Measurements from ENCODE around the gene CITED2.

The CITED2 gene

GRCh38 chr6:139344186-139344963, 30.1 kb downstream of the CITED2 start:
- Histone ChIP-seq H2AK5ac (ENCODE audit: low read length, severe bottlenecking) (no peak overlapping the region), H3K18ac (ENCODE audit: low read depth in 1 of 2, low read length in 2 of 2) (no peak overlapping the region), H4K91ac (ENCODE audit: low read length) (no peak overlapping the region), H3K36me3 (ENCODE audit: control insufficient read depth in 1 of 2, insufficient read depth in 2 of 2, low read depth in 1 of 2, low read length in 2 of 2) (no peaks in the 10 kb centered on the region), H3K4me3 (ENCODE audit: insufficient read depth in 1 of 2, low read depth in 1 of 2, low read length in 2 of 2) (no peak overlapping the region), H3K27ac (ENCODE audit: low read length, poor library complexity, severe bottlenecking) (no peak overlapping the region), H3K4ac (ENCODE audit: low read depth in 1 of 2, low read length in 2 of 2) (no peak overlapping the region), H3K23ac (ENCODE audit: low read length in 2 of 2) (no peak overlapping the region), H2BK120ac (ENCODE audit: low read depth, low read length) (no peak overlapping the region), H2AFZ (ENCODE audit: low read depth, low read length) (no peak overlapping the region), H3K27me3 (ENCODE audit: control insufficient read depth in 1 of 2, insufficient read depth in 1 of 2, low read length in 2 of 2) (no peaks in the 10 kb centered on the region), H3K14ac (ENCODE audit: low read length in 2 of 2) (peak overlapping the region in 1 of 2 experiments; percentile 68), H3K9me3 (ENCODE audit: control insufficient read depth, low read length) (no peaks in the 10 kb centered on the region), H3K9ac (ENCODE audit: low read length) (no peak overlapping the region), H2BK15ac (ENCODE audit: low read depth, poor library complexity, severe bottlenecking) (no peak overlapping the region), H4K8ac (ENCODE audit: low read length) (no peak overlapping the region), H3K79me1 (replicated peaks; ENCODE audit: low read length, poor library complexity, severe bottlenecking) (no peaks in the 10 kb centered on the region), H3K4me2 (ENCODE audit: low read length, poor library complexity, severe bottlenecking) (no peak overlapping the region), H2BK5ac (ENCODE audit: low read depth, low read length, poor library complexity, severe bottlenecking) (no peak overlapping the region), H3K4me1 (ENCODE audit: control insufficient read depth, insufficient read depth, low read depth, low read length) (no peaks in the 10 kb centered on the region), H2BK12ac (ENCODE audit: low read length in 2 of 2) (no peak overlapping the region)
- DNase-seq, result no peak
- WGBS, result 82% methylated on average over 4 of the region's 4 CpGs

DNA sequence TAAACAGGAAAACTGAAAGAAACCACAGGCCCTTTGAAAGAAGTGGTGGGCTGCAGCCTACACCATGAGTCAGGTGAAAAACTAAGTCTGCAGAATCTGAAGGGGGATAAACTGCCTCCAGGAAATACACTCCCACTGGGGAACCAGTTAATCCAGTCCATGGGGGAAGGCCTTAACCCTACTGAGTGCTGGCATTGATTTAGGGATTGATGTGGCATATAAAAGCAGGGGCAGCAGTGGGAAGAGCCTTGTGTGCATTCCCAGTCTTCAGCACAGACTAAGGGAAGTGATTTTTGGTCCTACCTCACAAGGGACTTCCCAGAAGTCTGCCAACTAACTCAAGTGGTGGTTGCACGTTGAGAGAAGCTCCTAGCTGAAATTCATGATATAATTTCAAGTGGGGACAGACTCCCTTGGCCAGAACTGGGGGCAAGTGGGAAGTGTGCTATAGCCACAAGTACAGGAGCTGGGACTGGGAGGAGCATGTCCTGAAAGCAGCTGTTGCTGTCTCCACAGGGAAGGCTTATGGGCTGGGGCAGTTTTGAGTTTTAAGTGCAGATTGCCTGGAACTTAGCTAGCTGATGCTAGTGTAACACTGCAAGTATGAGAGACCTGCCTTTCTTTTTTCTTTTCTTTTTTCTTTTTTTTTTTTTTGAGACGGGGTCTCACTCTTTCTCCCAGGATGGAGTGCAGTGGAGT, 31.2 kb downstream of the CITED2 start:
- no peak overlapping the region for H2BK5ac ChIP-seq (ENCODE audit: low read depth, low read length, poor library complexity, severe bottlenecking)
- no peaks in the 10 kb centered on the region for H3K79me1 ChIP-seq (replicated peaks; ENCODE audit: low read length, poor library complexity, severe bottlenecking)
- no peak overlapping the region for H2BK120ac ChIP-seq (ENCODE audit: low read depth, low read length)
- no peak overlapping the region for H3K4me2 ChIP-seq (ENCODE audit: low read length, poor library complexity, severe bottlenecking)
- no peaks in the 10 kb centered on the region for H3K36me3 ChIP-seq (ENCODE audit: control insufficient read depth in 1 of 2, insufficient read depth in 2 of 2, low read depth in 1 of 2, low read length in 2 of 2)
- no peak overlapping the region for H4K8ac ChIP-seq (ENCODE audit: low read length)
- H3K18ac ChIP-seq (ENCODE audit: low read depth in 1 of 2, low read length in 2 of 2), result no peak overlapping the region
- H2BK12ac ChIP-seq (ENCODE audit: low read length in 2 of 2), result no peak overlapping the region
- no peaks in the 10 kb centered on the region for H3K27me3 ChIP-seq (ENCODE audit: control insufficient read depth in 1 of 2, insufficient read depth in 1 of 2, low read length in 2 of 2)
- H2AFZ ChIP-seq (ENCODE audit: low read depth, low read length), result no peak overlapping the region
- H3K4me3 ChIP-seq (ENCODE audit: insufficient read depth in 1 of 2, low read depth in 1 of 2, low read length in 2 of 2), result no peak overlapping the region
- no peak overlapping the region for H3K27ac ChIP-seq (ENCODE audit: low read length, poor library complexity, severe bottlenecking)
- no peak for DNase-seq
- WGBS, result 72% methylated on average over 1 of the region's 2 CpGs
- H3K4me1 ChIP-seq (ENCODE audit: control insufficient read depth, insufficient read depth, low read depth, low read length), result no peaks in the 10 kb centered on the region
- H2BK15ac ChIP-seq (ENCODE audit: low read depth, poor library complexity, severe bottlenecking), result no peak overlapping the region
- no peak overlapping the region for H3K4ac ChIP-seq (ENCODE audit: low read depth in 1 of 2, low read length in 2 of 2)
- no peak overlapping the region for H3K23ac ChIP-seq (ENCODE audit: low read length in 2 of 2)
- H3K9ac ChIP-seq (ENCODE audit: low read length), result no peak overlapping the region
- no peak overlapping the region for H2AK5ac ChIP-seq (ENCODE audit: low read length, severe bottlenecking)
- no peaks in the 10 kb centered on the region for H3K9me3 ChIP-seq (ENCODE audit: control insufficient read depth, low read length)
- no peak overlapping the region for H3K14ac ChIP-seq (ENCODE audit: low read length in 2 of 2)
- H4K91ac ChIP-seq (ENCODE audit: low read length), result no peak overlapping the region

DNA sequence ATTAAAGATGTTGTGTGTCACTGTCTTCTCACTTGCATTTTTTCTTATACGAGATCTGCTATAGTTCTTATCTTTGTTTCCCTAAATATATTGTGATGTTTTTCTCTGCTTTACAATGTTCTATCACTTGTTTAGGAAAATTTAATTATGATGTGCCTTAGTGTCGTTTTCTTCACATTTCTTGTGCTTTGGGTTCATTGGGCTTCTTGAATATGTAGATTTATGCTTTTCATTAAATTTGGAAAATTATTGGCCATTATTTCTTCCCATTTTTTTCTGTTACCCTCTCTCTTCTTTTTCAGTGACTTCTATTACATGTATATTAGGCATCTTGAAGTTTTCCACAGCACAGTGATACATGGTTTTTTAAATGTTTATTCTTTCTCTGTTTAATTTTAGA, 33.4 kb downstream of the CITED2 start:
- no CpG with 5 or more reads among the region's 2 CpGs for WGBS
- Histone ChIP-seq H2BK120ac (ENCODE audit: low read depth, low read length) (no peak overlapping the region), H2BK15ac (ENCODE audit: low read depth, poor library complexity, severe bottlenecking) (no peak overlapping the region), H3K4me2 (ENCODE audit: low read length, poor library complexity, severe bottlenecking) (no peak overlapping the region), H2BK12ac (ENCODE audit: low read length in 2 of 2) (no peak overlapping the region), H2AK5ac (ENCODE audit: low read length, severe bottlenecking) (no peak overlapping the region), H3K9me3 (ENCODE audit: control insufficient read depth, low read length) (no peaks in the 10 kb centered on the region), H3K27ac (ENCODE audit: low read length, poor library complexity, severe bottlenecking) (no peak overlapping the region), H3K18ac (ENCODE audit: low read depth in 1 of 2, low read length in 2 of 2) (no peak overlapping the region), H2AFZ (ENCODE audit: low read depth, low read length) (no peak overlapping the region), H3K4ac (ENCODE audit: low read depth in 1 of 2, low read length in 2 of 2) (no peak overlapping the region), H3K23ac (ENCODE audit: low read length in 2 of 2) (no peak overlapping the region), H3K79me1 (replicated peaks; ENCODE audit: low read length, poor library complexity, severe bottlenecking) (no peaks in the 10 kb centered on the region), H3K4me1 (ENCODE audit: control insufficient read depth, insufficient read depth, low read depth, low read length) (no peaks in the 10 kb centered on the region), H3K9ac (ENCODE audit: low read length) (no peak overlapping the region), H4K91ac (ENCODE audit: low read length) (no peak overlapping the region), H3K36me3 (ENCODE audit: control insufficient read depth in 1 of 2, insufficient read depth in 2 of 2, low read depth in 1 of 2, low read length in 2 of 2) (no peaks in the 10 kb centered on the region), H4K8ac (ENCODE audit: low read length) (no peak overlapping the region), H3K4me3 (ENCODE audit: insufficient read depth in 1 of 2, low read depth in 1 of 2, low read length in 2 of 2) (no peak overlapping the region), H3K27me3 (ENCODE audit: control insufficient read depth in 1 of 2, insufficient read depth in 1 of 2, low read length in 2 of 2) (no peaks in the 10 kb centered on the region), H2BK5ac (ENCODE audit: low read depth, low read length, poor library complexity, severe bottlenecking) (no peak overlapping the region), H3K14ac (ENCODE audit: low read length in 2 of 2) (no peak overlapping the region)
- no peak for DNase-seq

DNA sequence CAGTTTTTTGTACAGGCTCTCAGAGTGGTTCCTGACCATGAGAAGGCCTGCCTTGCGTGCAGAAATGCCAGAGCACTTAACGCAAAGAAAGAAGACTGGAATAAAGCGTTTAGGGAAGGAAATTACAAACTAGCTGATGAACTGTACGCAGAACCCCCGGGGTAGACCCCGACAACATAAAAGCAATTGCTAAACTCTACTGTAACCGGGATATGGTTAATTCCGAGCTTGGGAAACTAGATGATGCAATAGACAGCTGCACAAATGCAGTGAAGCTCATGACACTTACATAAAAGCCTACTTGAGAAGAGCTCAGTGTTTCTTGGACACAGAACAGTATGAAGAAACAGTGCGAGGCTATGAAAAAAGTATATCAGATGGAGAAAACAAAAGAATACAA, 35.7 kb downstream of the CITED2 start:
- no peak overlapping the region for H4K91ac ChIP-seq (ENCODE audit: low read length)
- peak overlapping the region; percentile 41 for H2BK15ac ChIP-seq (ENCODE audit: low read depth, poor library complexity, severe bottlenecking)
- H3K23ac ChIP-seq (ENCODE audit: low read length in 2 of 2), result no peak overlapping the region
- no peaks in the 10 kb centered on the region for H3K36me3 ChIP-seq (ENCODE audit: control insufficient read depth in 1 of 2, insufficient read depth in 2 of 2, low read depth in 1 of 2, low read length in 2 of 2)
- H2BK5ac ChIP-seq (ENCODE audit: low read depth, low read length, poor library complexity, severe bottlenecking), result no peak overlapping the region
- H3K18ac ChIP-seq (ENCODE audit: low read depth in 1 of 2, low read length in 2 of 2), result no peak overlapping the region
- H2BK12ac ChIP-seq (ENCODE audit: low read length in 2 of 2), result no peak overlapping the region
- no peak overlapping the region for H3K4me2 ChIP-seq (ENCODE audit: low read length, poor library complexity, severe bottlenecking)
- no peak overlapping the region for H3K27ac ChIP-seq (ENCODE audit: low read length, poor library complexity, severe bottlenecking)
- H3K79me1 ChIP-seq (replicated peaks; ENCODE audit: low read length, poor library complexity, severe bottlenecking), result no peaks in the 10 kb centered on the region
- H2AK5ac ChIP-seq (ENCODE audit: low read length, severe bottlenecking), result no peak overlapping the region
- no peak overlapping the region for H3K4ac ChIP-seq (ENCODE audit: low read depth in 1 of 2, low read length in 2 of 2)
- no peaks in the 10 kb centered on the region for H3K9me3 ChIP-seq (ENCODE audit: control insufficient read depth, low read length)
- no peaks in the 10 kb centered on the region for H3K4me1 ChIP-seq (ENCODE audit: control insufficient read depth, insufficient read depth, low read depth, low read length)
- no peak overlapping the region for H2BK120ac ChIP-seq (ENCODE audit: low read depth, low read length)
- no peak overlapping the region for H3K14ac ChIP-seq (ENCODE audit: low read length in 2 of 2)
- no peak overlapping the region for H2AFZ ChIP-seq (ENCODE audit: low read depth, low read length)
- no peaks in the 10 kb centered on the region for H3K27me3 ChIP-seq (ENCODE audit: control insufficient read depth in 1 of 2, insufficient read depth in 1 of 2, low read length in 2 of 2)
- H3K4me3 ChIP-seq (ENCODE audit: insufficient read depth in 1 of 2, low read depth in 1 of 2, low read length in 2 of 2), result no peak overlapping the region
- no peak overlapping the region for H3K9ac ChIP-seq (ENCODE audit: low read length)
- DNase-seq, result peak; percentile 40
- no peak overlapping the region for H4K8ac ChIP-seq (ENCODE audit: low read length)
- WGBS, result 93% methylated on average over 8 of the region's 9 CpGs
